Measurements from ENCODE around the gene TMEM244. TPM values are rescaled to one million over a fixed set of nuclear protein-coding genes. Genes with fewer than 3 reads are reported as not detected.
"Not testable (repeated sequence)": the region's sequence is repeated elsewhere in the genome, so short reads cannot be mapped to it uniquely, and the experiment has no call there.

Gene TMEM244
- total RNA-seq, 2 experiments from 2014 or later, result 0.83 to 1.0 TPM

DNA sequence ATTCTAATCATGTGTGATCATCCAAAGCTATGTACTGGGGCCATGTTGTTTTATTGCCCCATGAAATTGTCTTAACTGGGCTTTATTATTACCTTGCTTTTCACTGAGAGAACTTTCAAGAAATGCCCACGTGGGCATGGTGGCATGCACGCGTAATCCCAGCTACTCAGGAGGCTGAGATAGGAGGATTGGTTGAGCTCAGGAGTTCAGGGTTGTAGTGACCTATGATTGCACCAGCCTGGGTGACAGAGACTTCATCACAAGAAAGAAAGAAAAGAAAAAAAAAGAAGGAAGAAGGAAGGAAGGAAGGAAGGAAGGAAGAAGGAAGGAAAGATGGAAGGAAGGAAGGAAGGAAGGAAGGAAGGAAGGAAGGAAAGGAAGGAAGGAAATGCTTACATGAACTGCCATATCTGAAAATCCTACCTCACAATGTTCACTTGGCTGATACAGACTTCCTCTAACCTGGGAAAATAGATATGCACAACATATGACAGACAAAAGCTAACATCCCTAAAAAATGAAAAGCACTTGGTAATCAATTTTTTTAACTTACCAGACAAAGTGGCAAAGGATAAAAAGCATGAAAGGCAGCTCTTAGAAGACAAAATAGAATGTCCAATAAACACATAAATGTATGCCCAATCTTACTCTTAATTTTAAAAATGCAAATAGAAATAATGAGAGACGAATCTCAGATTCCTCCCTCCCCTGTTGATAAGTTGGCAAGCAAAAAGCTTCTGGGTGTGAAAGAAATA, 25.5 kb upstream of the TMEM244 start:
- Mint-ChIP-seq H3K27me3 (peaks cover 2% of the 10 kb centered on the region), H3K9me3 (peaks cover 2% of the 10 kb centered on the region), H3K4me1 (peaks cover 9% of the 10 kb centered on the region), H3K36me3 (no peaks in the 10 kb centered on the region), H3K4me3 (no peak overlapping the region), H3K27ac (no peak overlapping the region)
- no peak for ATAC-seq (ENCODE audit: low read depth)
- POLR2A ChIA-PET, result interaction anchor here (0.6 kb wide), 1 partner anchor 170 kb away, joined by 3 read pairs; no protein-coding TSS in a partner anchor
- DNase-seq, result no peak

DNA sequence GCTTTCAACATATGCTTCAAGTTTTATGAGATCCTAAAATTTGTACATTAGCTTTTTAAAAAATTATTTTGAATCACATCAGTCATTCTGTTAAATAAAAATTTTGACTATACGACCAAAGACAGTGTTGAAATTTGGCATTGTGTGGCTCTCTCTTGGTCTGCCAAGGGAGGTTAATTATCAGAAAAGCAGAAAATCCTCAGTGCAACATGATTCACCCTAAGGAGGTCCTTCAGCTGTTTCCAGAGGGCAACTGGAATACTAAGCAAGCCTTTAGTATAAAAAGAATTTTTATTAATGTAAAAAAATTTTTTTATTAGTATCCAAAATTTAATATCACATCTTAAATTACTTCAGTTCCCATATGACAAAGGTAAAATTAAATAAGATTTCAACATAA, 23.1 kb upstream of the TMEM244 start:
- no peak overlapping the region for H3K4me3 Mint-ChIP-seq
- POLR2A ChIA-PET, result no interaction called here
- peaks cover 8% of the 10 kb centered on the region for H3K9me3 Mint-ChIP-seq
- no peaks in the 10 kb centered on the region for H3K36me3 Mint-ChIP-seq
- DNase-seq (no peak), ATAC-seq (ENCODE audit: low read depth) (no peak)
- no peak overlapping the region for H3K27ac Mint-ChIP-seq
- peaks cover 4% of the 10 kb centered on the region for H3K4me1 Mint-ChIP-seq
- H3K27me3 Mint-ChIP-seq, result peaks cover 5% of the 10 kb centered on the region

DNA sequence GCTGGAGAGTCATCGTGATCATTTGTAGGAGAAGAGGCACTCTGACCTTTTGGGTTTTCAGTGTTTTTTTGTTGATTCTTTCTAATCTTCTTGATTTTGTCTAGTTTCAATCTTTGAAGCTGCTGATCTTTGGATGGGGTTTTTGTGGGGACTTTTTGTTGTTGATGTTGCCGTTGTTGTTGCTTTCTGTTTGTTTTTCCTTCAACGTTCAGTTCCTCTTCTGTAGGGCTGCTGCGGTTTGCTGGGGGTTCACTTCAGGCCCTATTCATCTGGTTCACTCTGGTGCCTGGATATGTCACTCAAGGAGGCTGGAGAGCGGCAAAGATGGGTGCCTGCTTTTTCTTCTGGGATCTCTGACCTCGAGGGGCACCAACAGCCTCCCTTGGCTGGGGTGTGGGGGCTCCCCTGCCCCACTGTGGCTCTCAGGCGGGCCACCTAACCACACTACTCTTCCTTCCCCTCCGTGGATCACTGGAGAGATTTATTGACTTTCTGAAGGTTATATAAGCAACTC, 21.5 kb upstream of the TMEM244 start:
- POLR2A ChIA-PET, result no interaction called here
- peaks cover 15% of the 10 kb centered on the region for H3K9me3 Mint-ChIP-seq
- H3K36me3 Mint-ChIP-seq, result peaks cover 2% of the 10 kb centered on the region
- peaks cover 5% of the 10 kb centered on the region for H3K27me3 Mint-ChIP-seq
- peaks cover 4% of the 10 kb centered on the region for H3K4me1 Mint-ChIP-seq
- no peak overlapping the region for H3K4me3 Mint-ChIP-seq
- no peak for ATAC-seq (ENCODE audit: low read depth)
- DNase-seq, result no peak
- H3K27ac Mint-ChIP-seq, result no peak overlapping the region

DNA sequence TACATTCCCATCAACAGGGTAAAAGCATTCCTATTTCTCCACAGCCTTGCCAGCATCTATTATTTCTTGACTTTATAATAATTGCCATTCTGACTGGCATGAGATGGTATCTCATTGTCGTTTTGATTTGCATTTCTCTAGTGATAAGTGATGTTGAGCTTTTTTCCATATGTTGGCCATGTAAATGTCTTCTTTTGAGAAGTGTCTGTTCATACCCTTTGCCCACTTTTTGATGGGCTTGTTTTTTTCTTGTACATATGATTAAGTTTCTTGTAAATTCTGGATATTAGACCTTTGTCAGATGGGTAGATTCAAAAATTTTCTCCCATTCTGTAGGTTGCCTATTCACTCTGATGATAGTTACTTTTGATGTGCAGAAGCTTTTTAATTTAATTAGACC, 16.8 kb upstream of the TMEM244 start:
- H3K27ac Mint-ChIP-seq; H3K4me3 Mint-ChIP-seq; POLR2A ChIA-PET; DNase-seq; ATAC-seq (ENCODE audit: low read depth); H3K27me3 Mint-ChIP-seq; H3K36me3 Mint-ChIP-seq: not testable (repeated sequence)
- Mint-ChIP-seq H3K4me1 (peaks cover 17% of the 10 kb centered on the region), H3K9me3 (peaks cover 18% of the 10 kb centered on the region)

DNA sequence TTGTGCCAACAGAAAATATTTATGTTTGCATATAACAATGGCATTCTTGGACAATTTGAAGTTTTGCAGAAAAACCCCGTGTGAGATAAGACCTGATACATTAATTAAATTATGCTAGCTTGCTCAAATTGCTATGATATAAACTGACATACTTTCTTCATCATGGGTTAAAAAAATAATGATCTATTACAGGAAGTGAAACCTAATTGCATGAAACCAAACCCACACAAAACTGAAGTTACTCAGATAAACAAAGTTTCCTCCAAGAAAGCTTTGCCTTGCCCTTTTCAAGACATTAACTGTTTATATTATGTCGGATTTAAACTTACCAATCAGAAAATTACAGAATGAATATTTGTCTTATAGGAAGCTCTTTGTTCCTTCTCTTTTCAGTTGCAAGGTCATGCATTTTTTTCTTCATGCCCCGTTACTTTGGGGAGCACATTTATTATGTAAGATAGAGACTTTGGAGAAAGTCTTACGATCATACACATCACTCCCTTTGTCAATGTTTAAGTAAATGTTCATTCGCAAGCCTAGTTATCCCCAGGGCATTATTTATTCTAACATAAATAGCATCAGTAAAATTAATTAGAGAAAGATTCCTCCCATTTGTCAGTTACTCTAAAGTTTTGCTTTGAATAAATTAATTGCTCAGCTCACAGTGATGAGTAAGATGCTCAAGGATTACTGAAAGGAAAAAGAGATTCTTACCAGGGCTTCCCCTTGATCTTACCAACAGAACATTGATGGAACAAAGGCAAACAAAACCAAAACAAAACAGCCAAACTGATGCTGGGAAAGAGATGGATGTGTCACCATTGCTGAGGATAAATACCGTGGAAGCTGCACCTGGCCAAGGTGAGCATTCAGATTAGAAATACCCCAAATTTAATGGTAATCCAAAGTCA, 14.8 kb upstream of the TMEM244 start:
- peaks cover 13% of the 10 kb centered on the region for H3K27me3 Mint-ChIP-seq
- H3K9me3 Mint-ChIP-seq, result peaks cover 16% of the 10 kb centered on the region
- POLR2A ChIA-PET, result no interaction called here
- peaks cover 13% of the 10 kb centered on the region for H3K4me1 Mint-ChIP-seq
- no peak overlapping the region for H3K27ac Mint-ChIP-seq
- DNase-seq (no peak), ATAC-seq (ENCODE audit: low read depth) (no peak)
- H3K4me3 Mint-ChIP-seq, result no peak overlapping the region
- H3K36me3 Mint-ChIP-seq, result peaks cover 4% of the 10 kb centered on the region

- POLR2A ChIA-PET, result no interaction called here
- H3K27ac Mint-ChIP-seq, result no peak overlapping the region
- no peak for DNase-seq
- H3K4me3 Mint-ChIP-seq, result no peak overlapping the region
- peaks cover 4% of the 10 kb centered on the region for H3K36me3 Mint-ChIP-seq
- peaks cover 13% of the 10 kb centered on the region for H3K4me1 Mint-ChIP-seq
- H3K9me3 Mint-ChIP-seq, result peaks cover 11% of the 10 kb centered on the region
- no peak for ATAC-seq (ENCODE audit: low read depth)
- H3K27me3 Mint-ChIP-seq, result peaks cover 11% of the 10 kb centered on the region
Observed at GRCh38 chr6:129874837-129875236, 13.7 kb upstream of the TMEM244 start.

DNA sequence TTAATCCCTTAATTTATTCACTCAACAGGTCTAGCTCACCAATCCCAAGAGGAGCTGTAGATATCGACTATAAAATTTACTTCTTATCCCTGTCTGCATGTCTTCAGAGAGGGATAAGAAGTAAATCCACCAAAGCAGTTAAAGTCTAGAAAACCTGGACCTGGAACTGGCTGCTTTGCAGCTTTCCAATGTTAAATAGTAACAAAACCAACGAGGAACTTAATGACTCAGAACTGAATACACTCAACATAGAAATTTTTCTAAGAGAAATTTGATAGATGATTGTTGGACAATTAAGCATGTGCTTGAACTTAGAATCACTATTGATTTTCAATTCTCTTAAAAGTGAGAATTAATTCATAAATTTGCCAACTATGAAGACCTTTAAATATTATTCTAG, 11.5 kb upstream of the TMEM244 start:
- DNase-seq (no peak), ATAC-seq (ENCODE audit: low read depth) (no peak)
- Mint-ChIP-seq H3K9me3 (peaks cover 5% of the 10 kb centered on the region), H3K36me3 (peaks cover 2% of the 10 kb centered on the region), H3K27me3 (peaks cover 11% of the 10 kb centered on the region), H3K4me3 (no peak overlapping the region), H3K27ac (no peak overlapping the region), H3K4me1 (peaks cover 13% of the 10 kb centered on the region)
- POLR2A ChIA-PET, result no interaction called here

- no peak overlapping the region for H3K4me3 Mint-ChIP-seq
Observed at GRCh38 chr6:129871221-129871620, 10.1 kb upstream of the TMEM244 start.

DNA sequence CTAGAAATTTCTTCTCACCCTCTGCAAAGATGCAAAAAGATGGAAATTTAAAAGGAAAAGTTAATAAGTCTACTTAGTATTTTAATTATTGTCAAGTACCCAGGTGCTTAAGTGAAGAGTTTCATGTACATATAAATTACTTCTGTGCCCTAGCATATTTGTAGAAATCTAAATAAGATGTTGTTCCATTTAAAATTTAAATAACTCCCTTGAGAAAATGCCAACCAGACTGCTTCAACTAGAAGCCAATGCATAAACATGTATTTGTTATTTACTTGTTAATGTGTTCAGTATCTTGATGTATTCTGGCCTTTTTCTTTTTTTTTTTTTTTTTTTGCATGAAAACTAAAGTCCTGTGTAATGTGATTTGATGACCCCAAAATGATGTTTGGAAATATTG, 6.3 kb upstream of the TMEM244 start:
- Mint-ChIP-seq H3K27ac (no peak overlapping the region), H3K9me3 (peaks cover 2% of the 10 kb centered on the region), H3K36me3 (peaks cover 1% of the 10 kb centered on the region), H3K27me3 (peaks cover 3% of the 10 kb centered on the region), H3K4me1 (no peaks in the 10 kb centered on the region), H3K4me3 (no peak overlapping the region)
- ATAC-seq (ENCODE audit: low read depth) (no peak), DNase-seq (no peak)
- POLR2A ChIA-PET, result no interaction called here

More at GRCh38 chr6:129871221-129871620, 10.1 kb upstream of the TMEM244 start:
- POLR2A ChIA-PET, result no interaction called here
- H3K4me1 Mint-ChIP-seq, result peaks cover 12% of the 10 kb centered on the region
- H3K27me3 Mint-ChIP-seq, result peaks cover 11% of the 10 kb centered on the region
- DNase-seq (no peak), ATAC-seq (ENCODE audit: low read depth) (no peak)
- H3K36me3 Mint-ChIP-seq, result no peaks in the 10 kb centered on the region
- no peak overlapping the region for H3K27ac Mint-ChIP-seq
- peaks cover 2% of the 10 kb centered on the region for H3K9me3 Mint-ChIP-seq

- Mint-ChIP-seq H3K27me3 (no peaks in the 10 kb centered on the region), H3K4me3 (no peak overlapping the region), H3K4me1 (no peaks in the 10 kb centered on the region), H3K9me3 (no peaks in the 10 kb centered on the region), H3K36me3 (peaks cover 1% of the 10 kb centered on the region), H3K27ac (no peak overlapping the region)
- DNase-seq (no peak), ATAC-seq (ENCODE audit: low read depth) (no peak)
- POLR2A ChIA-PET, result no interaction called here
Observed at GRCh38 chr6:129866688-129867087, 5.6 kb upstream of the TMEM244 start.

- Mint-ChIP-seq H3K36me3 (peaks cover 1% of the 10 kb centered on the region), H3K4me3 (no peak overlapping the region), H3K27ac (no peak overlapping the region), H3K9me3 (no peaks in the 10 kb centered on the region), H3K4me1 (peaks cover 2% of the 10 kb centered on the region), H3K27me3 (no peaks in the 10 kb centered on the region)
- no peak for ATAC-seq (ENCODE audit: low read depth)
- no peak for DNase-seq
- POLR2A ChIA-PET, result no interaction called here
Observed at GRCh38 chr6:129866256-129866655, 5.1 kb upstream of the TMEM244 start.

GRCh38 chr6:129865013-129865412, 3.9 kb upstream of the TMEM244 start:
- Mint-ChIP-seq H3K27ac (no peak overlapping the region), H3K4me1 (peaks cover 5% of the 10 kb centered on the region), H3K27me3 (no peaks in the 10 kb centered on the region), H3K4me3 (no peak overlapping the region), H3K9me3 (no peaks in the 10 kb centered on the region), H3K36me3 (peaks cover 1% of the 10 kb centered on the region)
- ATAC-seq (ENCODE audit: low read depth) (no peak), DNase-seq (no peak)
- POLR2A ChIA-PET, result no interaction called here

GRCh38 chr6:129863664-129864063, 2.5 kb upstream of the TMEM244 start:
- ATAC-seq (ENCODE audit: low read depth) (no peak), DNase-seq (no peak)
- H3K4me1 Mint-ChIP-seq, result peaks cover 5% of the 10 kb centered on the region
- H3K27me3 Mint-ChIP-seq, result no peaks in the 10 kb centered on the region
- peaks cover 1% of the 10 kb centered on the region for H3K36me3 Mint-ChIP-seq
- H3K27ac Mint-ChIP-seq, result no peak overlapping the region
- H3K9me3 Mint-ChIP-seq, result no peaks in the 10 kb centered on the region
- no peak overlapping the region for H3K4me3 Mint-ChIP-seq
- POLR2A ChIA-PET, result no interaction called here

- no peaks in the 10 kb centered on the region for H3K27me3 Mint-ChIP-seq
- no peak overlapping the region for H3K4me3 Mint-ChIP-seq
- peaks cover 1% of the 10 kb centered on the region for H3K9me3 Mint-ChIP-seq
- ATAC-seq (ENCODE audit: low read depth) (no peak), DNase-seq (no peak)
- POLR2A ChIA-PET, result no interaction called here
- H3K4me1 Mint-ChIP-seq, result peaks cover 5% of the 10 kb centered on the region
- H3K27ac Mint-ChIP-seq, result no peak overlapping the region
- H3K36me3 Mint-ChIP-seq, result peaks cover 1% of the 10 kb centered on the region
Observed at GRCh38 chr6:129859524-129859923, 1.6 kb downstream of the TMEM244 start.
